Nephron progenitor cell (in vitro differentiated cells): ENCODE measurements around the gene SLC11A1.

Experiments
- DNase-seq: peaks from one replicate; pipeline ENCODE4 v3.0.0; 2021
- H3K27ac Mint-ChIP-seq: 2 replicates; pipeline ENCODE4 v1.8.0; 2021; ENCODE audit warnings: mild to moderate bottlenecking, moderate library complexity, mixed read lengths
- H3K27me3 Mint-ChIP-seq: 2 replicates; pipeline ENCODE4 v1.8.0; 2021; ENCODE audit warnings: mild to moderate bottlenecking, low read depth, mixed read lengths; ENCODE audit not compliant: poor library complexity
- H3K36me3 Mint-ChIP-seq: 2 replicates; pipeline ENCODE4 v1.8.0; 2021; ENCODE audit warnings: low read depth, mixed read lengths
- H3K4me1 Mint-ChIP-seq: 2 replicates; pipeline ENCODE4 v1.8.0; 2021; ENCODE audit warnings: mixed read lengths
- H3K4me3 Mint-ChIP-seq: 2 replicates; pipeline ENCODE4 v1.8.0; 2021; ENCODE audit warnings: mild to moderate bottlenecking, moderate library complexity, mixed read lengths
- H3K9me3 Mint-ChIP-seq: 2 replicates; pipeline ENCODE4 v1.8.0; 2021; ENCODE audit warnings: mild to moderate bottlenecking, moderate library complexity, mixed read lengths
- CTCF ChIP-seq: fragments of 200-600 bp; sonication (generic); IDR thresholded peaks from 2 replicates; pipeline ENCODE4 v1.5.0; 2021; ENCODE audit warnings: antibody characterized with exemption

SLC11A1 gene

GRCh38 chr2:218425531-218425930, 43.5 kb downstream of the SLC11A1 start:
- Mint-ChIP-seq H3K4me3 (no peak overlapping the region), H3K4me1 (no peaks in the 10 kb centered on the region), H3K36me3 (no peaks in the 10 kb centered on the region), H3K27ac (no peak overlapping the region), H3K27me3 (peaks cover 41% of the 10 kb centered on the region), H3K9me3 (no peaks in the 10 kb centered on the region)
- no peak for DNase-seq
- no peak for TF ChIP-seq CTCF

GRCh38 chr2:218427741-218428140, 45.7 kb downstream of the SLC11A1 start:
- TF ChIP-seq CTCF: no peak
- Mint-ChIP-seq H3K4me3 (no peak overlapping the region), H3K4me1 (no peaks in the 10 kb centered on the region), H3K9me3 (no peaks in the 10 kb centered on the region), H3K27ac (no peak overlapping the region), H3K36me3 (no peaks in the 10 kb centered on the region), H3K27me3 (peaks cover 43% of the 10 kb centered on the region)
- DNase-seq: peak; percentile 26

GRCh38 chr2:218428846-218429558, 46.9 kb downstream of the SLC11A1 start:
- H3K9me3 Mint-ChIP-seq: no peaks in the 10 kb centered on the region
- no peaks in the 10 kb centered on the region for H3K4me1 Mint-ChIP-seq
- H3K27ac Mint-ChIP-seq: no peak overlapping the region

GRCh38 chr2:218429911-218430692, 48.0 kb downstream of the SLC11A1 start:
- Mint-ChIP-seq H3K36me3 (no peaks in the 10 kb centered on the region), H3K9me3 (no peaks in the 10 kb centered on the region), H3K4me1 (peaks cover 5% of the 10 kb centered on the region), H3K4me3 (no peak overlapping the region), H3K27ac (no peak overlapping the region), H3K27me3 (peaks cover 42% of the 10 kb centered on the region)
- DNase-seq: no peak
- no peak for TF ChIP-seq CTCF

More at GRCh38 chr2:218428846-218429558, 46.9 kb downstream of the SLC11A1 start:
- Mint-ChIP-seq H3K27me3 (peaks cover 40% of the 10 kb centered on the region), H3K36me3 (no peaks in the 10 kb centered on the region), H3K4me3 (no peak overlapping the region)
- TF ChIP-seq CTCF: no peak
- DNase-seq: no peak

- Mint-ChIP-seq H3K27me3 (peaks cover 38% of the 10 kb centered on the region), H3K36me3 (no peaks in the 10 kb centered on the region), H3K9me3 (no peaks in the 10 kb centered on the region), H3K4me1 (peaks cover 5% of the 10 kb centered on the region), H3K27ac (no peak overlapping the region), H3K4me3 (no peak overlapping the region)
- TF ChIP-seq CTCF: no peak
- DNase-seq: no peak
Observed at GRCh38 chr2:218430721-218431120, 48.6 kb downstream of the SLC11A1 start.
